ENCODE data around the gene CRYBG3.

DNA sequence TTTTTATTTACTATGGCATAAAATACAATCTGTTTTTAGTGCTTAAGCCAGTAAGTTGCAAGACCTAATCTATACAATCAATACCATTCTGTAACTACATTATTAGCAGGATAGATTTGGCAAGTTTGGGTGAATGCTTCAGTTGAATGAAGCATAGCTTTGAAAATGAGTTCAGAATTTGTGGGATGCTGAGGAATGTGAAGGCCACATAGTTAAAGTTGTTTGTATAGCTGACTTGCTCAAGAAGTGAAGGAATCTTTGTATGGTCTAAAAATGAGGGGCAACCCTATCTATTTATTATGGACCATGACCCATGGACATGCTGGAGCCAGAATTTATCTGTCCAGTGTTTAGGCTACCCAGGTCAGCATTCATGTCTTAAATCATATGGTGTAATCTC is 58.5 kb downstream of the CRYBG3 start:
- TF ChIP-seq CTCF (IDR thresholded peaks at IDR 0.05) (no peak), POLR2A (IDR thresholded peaks at IDR 0.05) (no peak)

Measured in esophagus squamous epithelium (tissue), 4 donors.